Breast epithelium (tissue), 3 donors: Measurements from ENCODE around the gene RELL2.

ENCODE experiments used
- POLR2AphosphoS5 ChIP-seq, 3 donors: sonication (generic); formaldehyde crosslinking; IDR thresholded peaks; one replicate each; pipeline ENCODE4 v1.6.1; 2017; ENCODE audit warnings: antibody characterized with exemption in 3 of 3
- TF ChIP-seq, protein P1 (sequence below), 3 donors: fragments of 450-650 bp; IDR thresholded peaks; one replicate each; pipeline ENCODE4 v1.5.1; 2016 to 2017; ENCODE audit warnings: antibody characterized with exemption in 3 of 3, mild to moderate bottlenecking in 3 of 3, moderate library complexity in 3 of 3

DNA sequence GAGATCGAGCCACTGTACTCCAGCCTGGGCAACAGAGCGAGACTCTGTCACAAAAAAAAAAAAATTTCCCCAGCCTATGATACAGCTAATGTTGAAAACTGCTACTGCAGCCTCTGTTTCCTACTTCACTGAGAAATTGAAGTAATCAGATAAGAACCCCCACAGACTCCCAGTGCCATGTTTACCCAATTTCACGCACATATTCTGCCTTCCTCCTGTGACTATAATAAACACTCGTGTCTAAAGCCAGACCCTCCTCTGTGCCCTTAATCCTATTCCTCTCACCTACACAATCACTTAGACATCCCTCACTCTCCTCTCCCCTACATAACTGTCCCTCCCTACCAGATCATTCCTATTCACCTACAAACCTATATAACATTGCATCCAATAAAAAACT, 38.9 kb downstream of the RELL2 start:
- TF ChIP-seq POLR2AphosphoS5 (IDR thresholded peaks at IDR 0.05): no peak
- TF ChIP-seq, protein P1, sequence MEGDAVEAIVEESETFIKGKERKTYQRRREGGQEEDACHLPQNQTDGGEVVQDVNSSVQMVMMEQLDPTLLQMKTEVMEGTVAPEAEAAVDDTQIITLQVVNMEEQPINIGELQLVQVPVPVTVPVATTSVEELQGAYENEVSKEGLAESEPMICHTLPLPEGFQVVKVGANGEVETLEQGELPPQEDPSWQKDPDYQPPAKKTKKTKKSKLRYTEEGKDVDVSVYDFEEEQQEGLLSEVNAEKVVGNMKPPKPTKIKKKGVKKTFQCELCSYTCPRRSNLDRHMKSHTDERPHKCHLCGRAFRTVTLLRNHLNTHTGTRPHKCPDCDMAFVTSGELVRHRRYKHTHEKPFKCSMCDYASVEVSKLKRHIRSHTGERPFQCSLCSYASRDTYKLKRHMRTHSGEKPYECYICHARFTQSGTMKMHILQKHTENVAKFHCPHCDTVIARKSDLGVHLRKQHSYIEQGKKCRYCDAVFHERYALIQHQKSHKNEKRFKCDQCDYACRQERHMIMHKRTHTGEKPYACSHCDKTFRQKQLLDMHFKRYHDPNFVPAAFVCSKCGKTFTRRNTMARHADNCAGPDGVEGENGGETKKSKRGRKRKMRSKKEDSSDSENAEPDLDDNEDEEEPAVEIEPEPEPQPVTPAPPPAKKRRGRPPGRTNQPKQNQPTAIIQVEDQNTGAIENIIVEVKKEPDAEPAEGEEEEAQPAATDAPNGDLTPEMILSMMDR (IDR thresholded peaks at IDR 0.05): no peak
